ENCODE data around the gene KISS1. TPM values are rescaled to one million over a fixed set of nuclear protein-coding genes. Genes with fewer than 3 reads are reported as not detected.
A peak's percentile ranks its signal among the peaks of the same experiment; 100 is the strongest.

KISS1 gene
- total RNA-seq, 1 donor from 2014 or later, result not detected

DNA sequence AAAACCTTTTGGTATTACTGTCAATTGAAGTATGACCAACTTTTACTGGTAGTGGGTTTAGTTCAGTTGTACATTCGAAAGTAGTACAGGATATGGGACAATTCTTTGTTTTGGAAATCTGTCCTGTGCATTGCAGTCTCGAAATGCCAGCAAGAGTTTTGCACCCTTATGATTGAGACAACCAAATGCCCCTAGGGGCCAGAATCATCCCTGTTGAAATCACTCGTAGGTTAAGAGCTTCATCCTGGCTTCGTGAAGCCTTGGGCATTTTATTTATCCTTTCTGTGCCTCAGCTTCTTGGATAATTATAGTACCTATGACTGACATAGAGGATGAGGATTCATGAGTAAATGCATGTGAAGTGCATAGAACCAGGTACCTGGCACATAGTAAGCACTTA, 19.9 kb upstream of the KISS1 start:
- Mint-ChIP-seq H3K27ac (no peak overlapping the region), H3K36me3 (ENCODE audit: low read depth) (no peaks in the 10 kb centered on the region), H3K9me3 (no peaks in the 10 kb centered on the region), H3K4me3 (no peak overlapping the region), H3K4me1 (peaks cover 11% of the 10 kb centered on the region), H3K27me3 (peaks cover 5% of the 10 kb centered on the region)
- intact Hi-C loops (cut with micrococcal nuclease), result no loop called here
- ChIA-PET POLR2A (no interaction called here), CTCF (interaction anchor here (2.5 kb wide), 1 partner anchor 10 kb away, joined by 11 read pairs; no protein-coding TSS in a partner anchor)
- no peak for ATAC-seq (ENCODE audit: low read depth)
- TF ChIP-seq, protein P1, sequence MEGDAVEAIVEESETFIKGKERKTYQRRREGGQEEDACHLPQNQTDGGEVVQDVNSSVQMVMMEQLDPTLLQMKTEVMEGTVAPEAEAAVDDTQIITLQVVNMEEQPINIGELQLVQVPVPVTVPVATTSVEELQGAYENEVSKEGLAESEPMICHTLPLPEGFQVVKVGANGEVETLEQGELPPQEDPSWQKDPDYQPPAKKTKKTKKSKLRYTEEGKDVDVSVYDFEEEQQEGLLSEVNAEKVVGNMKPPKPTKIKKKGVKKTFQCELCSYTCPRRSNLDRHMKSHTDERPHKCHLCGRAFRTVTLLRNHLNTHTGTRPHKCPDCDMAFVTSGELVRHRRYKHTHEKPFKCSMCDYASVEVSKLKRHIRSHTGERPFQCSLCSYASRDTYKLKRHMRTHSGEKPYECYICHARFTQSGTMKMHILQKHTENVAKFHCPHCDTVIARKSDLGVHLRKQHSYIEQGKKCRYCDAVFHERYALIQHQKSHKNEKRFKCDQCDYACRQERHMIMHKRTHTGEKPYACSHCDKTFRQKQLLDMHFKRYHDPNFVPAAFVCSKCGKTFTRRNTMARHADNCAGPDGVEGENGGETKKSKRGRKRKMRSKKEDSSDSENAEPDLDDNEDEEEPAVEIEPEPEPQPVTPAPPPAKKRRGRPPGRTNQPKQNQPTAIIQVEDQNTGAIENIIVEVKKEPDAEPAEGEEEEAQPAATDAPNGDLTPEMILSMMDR (IDR thresholded peaks at IDR 0.05), result no peak
- no peak for DNase-seq

DNA sequence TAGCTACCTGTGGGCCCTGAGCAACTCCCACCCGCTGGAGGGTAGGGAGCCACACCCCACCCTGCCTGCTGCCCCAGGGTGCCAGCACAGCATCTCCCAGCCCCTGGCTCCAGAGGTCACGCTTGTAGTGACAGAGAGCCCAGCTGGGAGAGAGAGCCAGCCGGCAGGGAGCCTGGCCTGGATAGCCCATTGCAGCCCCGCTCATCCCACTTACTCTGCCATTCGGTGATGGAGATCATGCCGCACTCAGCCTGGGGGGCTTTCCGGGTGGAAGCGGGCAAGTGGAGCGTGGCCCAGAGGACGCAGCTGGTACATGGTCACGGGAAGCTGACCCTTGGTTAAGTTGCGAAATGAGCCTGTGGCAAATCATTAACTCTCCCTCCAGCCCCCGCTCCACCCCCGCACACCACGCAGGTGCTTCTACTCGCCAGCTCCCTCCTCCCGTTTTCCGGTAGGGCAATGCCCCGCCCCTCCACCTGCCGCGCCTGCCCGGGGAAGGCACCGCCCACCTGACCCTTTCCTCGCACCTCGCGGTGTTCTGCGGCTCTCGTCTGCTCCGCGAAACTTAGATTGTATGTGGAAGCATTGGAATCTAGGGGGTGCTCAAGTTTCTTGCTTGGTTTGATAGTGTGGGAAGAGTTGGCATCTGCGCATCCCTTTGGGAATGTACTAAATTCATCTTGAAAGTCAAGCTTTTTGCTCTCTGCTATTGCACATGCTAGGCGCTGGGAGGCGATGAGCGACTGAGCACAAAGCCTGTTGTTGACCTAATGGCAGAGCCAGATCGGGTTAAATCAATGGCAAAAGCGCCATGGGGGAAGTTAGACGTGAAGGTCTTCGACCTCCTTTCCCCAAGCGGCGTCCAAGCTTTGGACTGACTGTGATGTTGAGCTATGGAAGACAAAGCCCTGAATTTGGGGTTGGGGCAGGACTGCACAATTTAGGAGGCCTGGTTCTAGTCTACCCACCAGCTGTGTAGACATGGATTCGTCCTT, 17.7 kb upstream of the KISS1 start, which contains the start of gene GOLT1A:
Gene GOLT1A (minus strand): TSS at position 321 of the 995 bp plus-strand sequence. CDS start 82 bp downstream, at position 239.
- Mint-ChIP-seq H3K27me3 (peaks cover 5% of the 10 kb centered on the region), H3K4me3 (peak within 1 kb of the TSS; percentile 52), H3K4me1 (peaks cover 11% of the 10 kb centered on the region), H3K9me3 (no peaks in the 10 kb centered on the region), H3K27ac (no peak within 1 kb of the TSS), H3K36me3 (ENCODE audit: low read depth) (no peaks in the 10 kb centered on the region)
- CTCF ChIA-PET, result interaction anchor here (1.1 to 2.0 kb wide), 3 partner anchors 149 to 289 kb away, joined by 3 to 7 read pairs (median 3); no protein-coding TSS in a partner anchor
- DNase-seq, result peak; percentile 34
- intact Hi-C loops (cut with micrococcal nuclease), result no loop called here
- POLR2A ChIA-PET, result interaction anchor here (0.5 kb wide), 1 partner anchor 235 kb away, joined by 3 read pairs; no protein-coding TSS in a partner anchor
- TF ChIP-seq, protein P1 (IDR thresholded peaks at IDR 0.05), result no peak
- ATAC-seq (ENCODE audit: low read depth), result peak; percentile 89

DNA sequence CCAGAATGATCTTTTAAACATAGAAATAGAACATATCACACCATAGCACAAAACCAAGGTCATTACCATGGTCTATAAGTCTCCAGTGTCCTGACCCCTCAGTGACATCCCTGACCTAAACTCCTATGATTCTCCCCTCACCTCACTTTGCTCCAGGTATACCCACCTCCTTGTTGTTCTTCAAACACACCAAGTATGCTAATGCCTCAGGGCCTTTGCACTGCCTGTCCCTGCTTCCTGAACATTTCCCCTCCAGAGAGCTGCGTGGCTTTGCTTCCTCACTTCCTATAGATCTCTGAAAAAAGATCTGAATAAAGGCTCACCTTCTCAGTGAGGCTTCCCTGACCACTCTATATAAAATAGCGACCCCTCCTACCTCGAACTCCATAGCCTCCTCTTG, 16.4 kb upstream of the KISS1 start:
- no peak overlapping the region for H3K27ac Mint-ChIP-seq
- no peaks in the 10 kb centered on the region for H3K9me3 Mint-ChIP-seq
- TF ChIP-seq, protein P1 (IDR thresholded peaks at IDR 0.05), result no peak
- H3K4me3 Mint-ChIP-seq, result no peak overlapping the region
- intact Hi-C loops (cut with micrococcal nuclease), result no loop called here
- ATAC-seq (ENCODE audit: low read depth) (no peak), DNase-seq (no peak)
- no peaks in the 10 kb centered on the region for H3K36me3 Mint-ChIP-seq (ENCODE audit: low read depth)
- peaks cover 6% of the 10 kb centered on the region for H3K27me3 Mint-ChIP-seq
- peaks cover 11% of the 10 kb centered on the region for H3K4me1 Mint-ChIP-seq
- ChIA-PET CTCF (no interaction called here), POLR2A (no interaction called here)

DNA sequence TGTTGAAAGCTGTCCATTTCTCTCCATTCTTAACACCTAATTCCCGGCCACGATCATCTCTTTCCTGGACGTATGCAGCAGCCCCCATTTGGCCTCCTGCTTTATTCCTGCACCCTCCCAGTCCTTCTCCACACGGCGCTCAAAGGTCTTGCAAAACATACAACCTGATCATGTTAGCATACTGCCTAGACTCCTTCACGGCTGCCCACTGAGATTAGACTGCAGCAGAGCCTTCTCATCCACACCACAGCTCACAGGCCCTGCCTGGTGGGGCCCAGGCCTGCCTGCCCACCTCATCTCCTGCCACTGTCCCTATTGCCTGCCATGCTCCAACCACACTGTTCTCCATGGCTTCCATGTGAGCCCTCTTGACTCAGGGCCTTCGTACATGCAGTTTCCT, 14.8 kb upstream of the KISS1 start:
- Mint-ChIP-seq H3K9me3 (no peaks in the 10 kb centered on the region), H3K27me3 (peaks cover 14% of the 10 kb centered on the region), H3K4me3 (no peak overlapping the region), H3K36me3 (ENCODE audit: low read depth) (no peaks in the 10 kb centered on the region), H3K27ac (no peak overlapping the region), H3K4me1 (peaks cover 11% of the 10 kb centered on the region)
- intact Hi-C loops (cut with micrococcal nuclease), result no loop called here
- ATAC-seq (ENCODE audit: low read depth) (no peak), DNase-seq (no peak)
- TF ChIP-seq, protein P1 (IDR thresholded peaks at IDR 0.05), result no peak
- POLR2A ChIA-PET, result interaction anchor here (0.7 kb wide), 1 partner anchor 93 kb away, joined by 4 read pairs; no protein-coding TSS in a partner anchor
- CTCF ChIA-PET, result no interaction called here

DNA sequence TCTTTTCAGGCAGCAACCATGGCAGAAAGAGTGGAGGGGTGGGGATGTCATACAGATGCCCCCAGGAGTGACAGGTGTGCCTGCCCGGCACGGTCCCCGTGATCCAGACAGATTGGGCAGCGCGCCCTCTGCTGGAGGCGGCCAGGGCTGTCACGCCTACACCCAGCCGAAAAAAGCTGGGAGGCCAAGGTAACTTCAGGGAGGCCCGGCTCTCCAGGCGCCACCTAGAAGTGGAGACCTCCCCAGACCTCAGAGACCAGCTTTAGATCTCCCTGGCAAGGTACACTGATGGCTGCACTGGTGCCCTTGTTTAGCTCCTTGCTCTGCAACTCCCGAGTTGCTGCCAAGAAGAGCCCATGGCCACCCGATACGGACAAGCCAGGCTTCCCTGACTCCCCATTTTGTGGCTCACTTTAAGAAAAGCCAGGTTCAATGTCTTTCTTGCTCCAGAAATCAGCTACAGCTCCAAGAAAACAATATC, 10.9 kb upstream of the KISS1 start:
- Mint-ChIP-seq H3K36me3 (ENCODE audit: low read depth) (no peaks in the 10 kb centered on the region), H3K4me1 (no peaks in the 10 kb centered on the region), H3K27ac (no peak overlapping the region), H3K9me3 (no peaks in the 10 kb centered on the region), H3K27me3 (peaks cover 23% of the 10 kb centered on the region), H3K4me3 (no peak overlapping the region)
- ChIA-PET CTCF (interaction anchor here (0.6 to 2.4 kb wide), 12 partner anchors 9 to 1435 kb away, joined by 3 to 17 read pairs (median 4); no protein-coding TSS in a partner anchor), POLR2A (no interaction called here)
- intact Hi-C loops (cut with micrococcal nuclease), result loop anchor here (1.0 kb wide), 1 partner anchor 45 kb away; no protein-coding TSS in a partner anchor
- peak; percentile 88 for ATAC-seq (ENCODE audit: low read depth)
- TF ChIP-seq, protein P1 (IDR thresholded peaks at IDR 0.05), result no peak
- DNase-seq, result peak; percentile 62

All from activated B cell treated with CpG ODN at 0.5 μM for 24 hours (primary cell).